ENCODE measurements around the gene TAS2R41. TPM values are rescaled to one million over a fixed set of nuclear protein-coding genes. Genes with fewer than 3 reads are reported as not detected.
"Not testable (repeated sequence)": the region's sequence is repeated elsewhere in the genome, so short reads cannot be mapped to it uniquely, and the experiment has no call there.

Gene TAS2R41
- total RNA-seq, 1 donor from 2014 or later: not detected

DNA sequence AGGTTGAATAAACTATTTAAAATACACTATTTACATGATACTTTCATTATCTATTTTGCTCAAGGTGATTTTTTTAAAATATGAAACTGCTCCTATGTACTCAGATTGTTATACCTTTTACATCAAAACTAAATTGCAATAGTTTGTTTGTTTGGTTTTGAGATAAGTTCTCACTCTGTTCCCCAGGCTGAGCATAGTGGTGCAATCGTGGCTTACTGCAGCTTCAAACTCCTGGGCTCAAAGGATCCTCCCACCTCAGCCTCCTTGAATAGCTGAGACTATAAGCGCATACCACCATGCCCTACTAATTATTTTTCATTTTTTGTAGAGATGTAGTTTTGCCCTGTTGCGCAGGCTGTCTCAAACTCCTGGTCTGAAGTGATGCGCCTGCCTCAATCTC is 21.7 kb upstream of the TAS2R41 start:
- intact Hi-C loops (cut with micrococcal nuclease): no loop called here

DNA sequence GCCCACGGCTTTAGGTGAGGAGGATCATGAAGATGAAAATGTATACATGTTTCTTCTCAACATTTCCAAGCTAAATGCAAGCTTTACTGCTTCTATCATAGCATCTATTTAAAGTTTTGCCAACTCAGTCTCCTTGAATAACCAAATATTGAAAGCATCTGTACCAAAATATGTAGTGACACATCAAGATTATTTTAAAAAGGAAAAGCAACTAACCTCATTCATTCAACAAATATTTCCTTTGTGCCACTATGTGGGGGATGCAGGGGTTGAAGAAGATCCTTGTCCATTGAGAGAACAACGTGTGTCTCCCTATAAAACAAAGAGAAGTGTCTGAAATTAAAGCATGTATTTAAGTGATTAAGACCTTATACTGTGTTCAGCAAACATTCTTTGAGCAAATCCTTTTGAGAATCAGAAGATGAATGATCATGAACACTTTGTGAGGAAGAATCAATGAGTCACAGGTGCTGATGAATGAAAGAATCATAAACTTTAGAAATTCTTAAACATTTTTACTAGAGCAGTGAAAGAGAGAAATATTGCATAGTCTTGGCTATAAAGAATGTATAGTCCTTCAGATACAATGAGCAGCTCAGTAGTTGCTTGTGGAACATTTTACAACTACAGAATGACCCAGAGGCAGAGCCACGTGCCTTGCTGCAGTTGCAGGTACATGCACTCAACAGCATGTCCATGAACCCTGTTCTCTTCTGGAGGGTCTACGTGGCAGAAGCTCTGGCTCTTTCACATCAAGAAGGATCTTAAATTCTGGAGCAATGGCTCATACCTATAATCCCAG is 20.5 kb upstream of the TAS2R41 start:
- intact Hi-C loops (cut with micrococcal nuclease): no loop called here

DNA sequence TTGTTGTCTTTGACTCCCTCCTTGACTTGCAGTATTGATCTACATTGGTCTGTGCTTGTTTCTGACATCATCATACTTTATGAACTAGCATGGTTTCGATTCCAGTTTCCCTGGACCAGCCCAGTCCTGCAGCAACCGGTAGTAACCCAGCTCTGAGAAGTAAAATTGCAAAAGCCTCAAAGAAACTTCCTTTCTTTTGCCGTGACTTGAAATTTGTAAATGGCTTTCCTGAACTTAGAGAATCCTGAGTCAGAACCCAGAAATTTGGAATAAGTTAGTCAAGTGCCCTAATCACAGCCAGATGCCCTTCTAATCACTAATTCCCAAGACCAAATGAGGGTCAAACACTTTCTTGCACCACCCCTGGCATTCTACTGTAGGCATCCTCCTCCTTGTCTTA is 19.4 kb upstream of the TAS2R41 start:
- intact Hi-C loops (cut with micrococcal nuclease): no loop called here

GRCh38 chr7:143458681-143459080 is 19.0 kb upstream of the TAS2R41 start:
- intact Hi-C loops (cut with micrococcal nuclease): no loop called here

DNA sequence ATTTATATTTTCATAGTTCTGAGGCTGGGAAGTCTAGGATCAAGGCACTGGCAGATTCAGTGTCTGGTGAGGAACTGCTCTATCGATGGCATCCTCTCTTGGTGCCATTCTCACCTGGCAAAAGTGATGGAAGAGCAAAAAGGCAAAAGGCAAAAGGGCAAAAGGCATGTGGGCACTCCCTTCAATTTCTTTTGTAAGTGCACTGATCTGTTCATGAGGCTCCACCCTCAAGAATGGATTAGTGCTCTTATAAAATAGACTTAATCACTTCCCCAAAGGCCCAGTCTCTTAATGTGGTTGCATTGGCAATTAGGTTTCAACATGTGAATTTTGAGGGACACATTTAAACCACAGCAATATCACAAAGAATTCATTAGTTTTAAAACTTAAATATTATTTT is 18.3 kb upstream of the TAS2R41 start:
- intact Hi-C loops (cut with micrococcal nuclease): no loop called here

GRCh38 chr7:143460271-143460979 is 17.2 kb upstream of the TAS2R41 start:
- intact Hi-C loops (cut with micrococcal nuclease): no loop called here

DNA sequence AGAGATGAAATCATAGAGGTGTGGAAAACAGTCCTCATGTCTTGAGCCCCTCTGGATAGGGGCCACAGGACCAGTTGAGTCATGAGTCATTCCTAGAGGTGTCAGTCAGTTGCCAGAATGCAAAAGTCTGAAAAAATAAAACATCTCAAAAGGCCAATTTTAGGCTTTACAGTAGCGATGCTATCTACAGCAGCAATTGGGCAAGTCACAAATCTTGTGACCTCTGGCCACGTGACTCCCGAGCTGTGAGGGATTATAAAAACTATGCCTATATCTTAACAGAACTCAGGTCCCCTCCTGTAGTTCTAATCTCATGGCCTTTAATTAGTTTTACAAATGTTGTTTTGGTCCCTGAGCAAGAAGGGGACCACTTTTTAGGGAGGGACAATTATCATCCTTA is 15.6 kb upstream of the TAS2R41 start:
- intact Hi-C loops (cut with micrococcal nuclease): no loop called here

- intact Hi-C loops (cut with micrococcal nuclease): no loop called here
Measured at GRCh38 chr7:143463556-143463955, 14.1 kb upstream of the TAS2R41 start.

DNA sequence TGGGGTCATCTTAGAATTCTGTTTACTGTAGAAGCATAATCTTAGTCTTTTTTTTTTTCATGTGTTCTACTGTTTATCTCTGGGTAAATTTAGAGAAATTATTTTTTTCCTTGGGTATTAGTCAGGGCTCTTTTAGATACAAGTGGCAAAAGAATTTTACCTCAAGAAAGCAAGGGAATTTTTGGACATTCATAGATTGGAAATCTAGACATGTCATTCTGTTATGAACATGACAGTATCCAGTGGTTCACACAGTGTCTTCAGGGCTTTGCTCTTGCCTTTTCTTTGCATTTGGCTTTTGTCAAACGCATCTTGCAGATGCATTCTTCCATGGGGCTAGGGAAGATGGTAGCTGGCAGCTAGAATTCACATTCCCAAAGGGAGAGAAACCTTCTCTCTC is 13.7 kb upstream of the TAS2R41 start:
- intact Hi-C loops (cut with micrococcal nuclease): no loop called here

GRCh38 chr7:143467724-143468123 is 9.9 kb upstream of the TAS2R41 start:
- intact Hi-C loops (cut with micrococcal nuclease): no loop called here

- intact Hi-C loops (cut with micrococcal nuclease): not testable (repeated sequence)
Measured at GRCh38 chr7:143472071-143472689, 5.5 kb upstream of the TAS2R41 start.

GRCh38 chr7:143479055-143479766 is 1.5 kb downstream of the TAS2R41 start:
- intact Hi-C loops (cut with micrococcal nuclease): no loop called here

DNA sequence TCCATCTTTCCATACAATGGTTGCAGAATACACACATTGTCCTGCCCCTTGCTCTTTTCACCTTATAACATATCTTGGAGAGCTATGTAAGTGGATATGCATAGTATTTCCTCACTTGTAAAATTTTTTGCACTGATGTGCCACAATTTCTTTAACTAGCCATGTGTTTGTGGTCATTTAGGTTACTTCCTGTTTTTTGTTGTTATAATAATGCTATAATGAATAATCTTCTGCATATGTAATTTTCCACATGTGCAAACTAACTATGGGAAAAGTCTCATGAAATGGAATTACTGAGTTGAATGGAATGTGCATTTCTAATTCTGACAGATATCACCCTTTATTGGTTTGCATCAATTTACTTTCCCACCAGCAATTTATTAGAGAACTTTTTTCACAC is 2.8 kb downstream of the TAS2R41 start:
- intact Hi-C loops (cut with micrococcal nuclease): no loop called here

DNA sequence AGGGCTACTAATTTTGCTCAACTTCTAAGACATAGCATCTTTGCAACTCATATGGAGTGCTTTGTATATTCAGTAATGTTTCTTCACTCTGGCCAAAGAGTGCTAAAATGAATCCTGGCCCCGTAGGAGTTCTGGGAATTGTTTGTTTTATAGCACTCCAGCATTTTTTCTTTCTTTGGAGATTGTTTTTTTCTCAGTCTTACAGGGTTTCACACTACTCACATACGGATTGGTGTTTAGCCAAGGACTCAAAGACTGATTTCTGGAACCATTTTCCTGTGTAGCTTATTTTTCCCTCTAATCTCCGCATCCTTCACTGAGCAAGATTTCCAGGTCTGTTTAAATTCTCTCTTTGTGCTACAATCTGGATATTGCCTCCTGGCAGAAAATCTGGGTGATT is 6.4 kb downstream of the TAS2R41 start:
- intact Hi-C loops (cut with micrococcal nuclease): no loop called here

DNA sequence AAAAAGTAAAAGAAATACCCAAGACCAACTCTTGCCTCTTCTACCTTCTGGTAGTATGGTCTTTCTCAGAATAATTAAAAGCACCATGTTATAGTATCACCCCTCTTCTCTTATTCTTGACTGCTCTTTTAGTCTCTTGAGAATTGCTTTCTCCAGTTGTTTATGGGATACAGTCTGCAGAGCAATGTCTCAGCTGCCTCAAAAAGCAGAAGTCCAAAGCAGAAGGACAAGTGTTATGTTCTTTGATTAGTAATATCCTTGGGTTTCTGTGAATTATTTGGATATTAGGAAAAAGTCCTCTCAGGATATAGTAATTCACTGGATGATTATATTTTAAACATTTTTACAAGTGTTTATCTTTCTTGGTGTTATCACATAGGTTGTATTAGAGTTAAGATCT is 7.4 kb downstream of the TAS2R41 start:
- intact Hi-C loops (cut with micrococcal nuclease): no loop called here

DNA sequence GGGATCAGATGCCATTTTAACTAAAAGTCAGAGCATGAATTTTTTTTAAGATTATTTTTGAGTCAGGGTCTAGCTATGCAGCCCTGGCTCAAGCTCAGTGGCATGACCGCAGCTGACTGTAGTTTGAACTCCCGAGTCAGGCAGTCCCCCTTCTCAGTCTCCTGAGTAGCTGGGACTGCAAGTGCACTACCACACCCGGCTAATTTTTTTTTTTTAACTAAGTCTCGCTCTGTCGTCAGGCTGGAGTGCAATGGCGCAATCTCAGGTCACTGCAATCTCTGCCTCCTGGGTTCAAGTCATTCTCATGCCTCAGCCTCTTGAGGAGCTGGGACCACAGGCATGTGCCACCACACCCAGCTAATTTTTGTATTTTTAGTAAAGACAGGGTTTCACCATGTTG is 7.8 kb downstream of the TAS2R41 start:
- intact Hi-C loops (cut with micrococcal nuclease): no loop called here

- intact Hi-C loops (cut with micrococcal nuclease): not testable (repeated sequence)
Measured at GRCh38 chr7:143486266-143486665, 8.6 kb downstream of the TAS2R41 start.

DNA sequence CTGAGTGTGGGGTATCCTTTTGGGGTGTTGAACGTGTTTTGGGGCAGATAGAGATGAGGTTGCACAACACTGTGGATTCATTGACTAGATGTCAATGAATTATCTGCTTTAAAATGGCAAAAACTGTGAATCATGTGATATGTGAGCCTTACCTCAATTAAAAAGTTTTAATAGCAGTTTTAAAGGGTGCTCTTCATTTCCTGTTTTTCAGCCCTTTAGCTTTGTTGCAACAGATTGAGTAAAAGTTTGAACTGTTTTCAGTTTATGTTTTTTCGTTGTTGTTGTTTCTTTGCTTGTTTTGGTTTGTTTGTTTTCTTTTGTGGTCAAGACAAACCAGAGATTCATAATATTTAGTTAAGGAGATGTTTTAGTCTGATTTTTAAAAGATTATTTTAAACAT is 9.4 kb downstream of the TAS2R41 start:
- intact Hi-C loops (cut with micrococcal nuclease): no loop called here

DNA sequence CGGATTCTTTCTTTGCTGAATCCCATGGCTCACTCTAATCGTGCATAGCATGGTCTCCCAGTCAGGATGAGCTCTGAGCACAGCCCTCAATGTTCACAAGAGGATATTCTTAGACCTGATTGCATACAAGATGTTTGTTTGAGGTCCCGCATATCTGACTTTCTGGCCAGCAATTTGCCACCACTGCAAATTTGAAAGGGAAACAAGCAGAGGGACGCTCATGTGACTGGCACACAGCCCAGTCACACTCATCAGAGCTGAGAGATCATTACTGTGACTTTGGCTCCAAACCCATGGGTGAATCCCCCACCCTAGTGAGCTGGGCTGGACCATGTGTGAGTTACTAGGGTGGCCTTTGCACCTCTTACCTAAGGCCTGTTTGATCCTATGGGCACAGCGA is 9.9 kb downstream of the TAS2R41 start:
- intact Hi-C loops (cut with micrococcal nuclease): no loop called here

- intact Hi-C loops (cut with micrococcal nuclease): no loop called here
Measured at GRCh38 chr7:143490717-143491306, 13.1 kb downstream of the TAS2R41 start.

- intact Hi-C loops (cut with micrococcal nuclease): loop anchor here (2.0 kb wide), 1 partner anchor 111 kb away; the partner anchor contains the start of gene ZYX
Measured at GRCh38 chr7:143492043-143492471, 14.4 kb downstream of the TAS2R41 start.
